H1 (cell line): Measurements from ENCODE around the gene ADD1. TPM values are rescaled to one million over a fixed set of nuclear protein-coding genes. Genes with fewer than 3 reads are reported as not detected.

ENCODE experiments used
- CTCF ChIA-PET: fragments of 300-600 bp; sonication (Branson Sonifier 250); formaldehyde crosslinking; loops from one replicate; lab custom pipeline; 2021; ENCODE audit not compliant: partially characterized antibody; lab: Charles Lee
- POLR2A ChIA-PET: fragments of 300-600 bp; sonication (Branson Sonifier 250); formaldehyde crosslinking; loops from one replicate; lab custom pipeline; 2021; ENCODE audit warnings: inconsistent platforms; ENCODE audit not compliant: partially characterized antibody; lab: Charles Lee
- DNase-seq, 2 experiments: peaks; one replicate each; pipeline versions ENCODE4 v3.0.0 to v3.0.0-alpha.2; 2010 to 2022; ENCODE audit warnings: low spot score in 2 of 2, low read depth in 1 of 2, mixed read lengths in 1 of 2
- FAIRE-seq: peaks from 2 replicates; lab custom pipeline; 2011; peaks lifted over from hg19 to GRCh38; lab: Jason Lieb, UNC
- H2AFZ ChIP-seq: 2 replicates; pipeline ENCODE4 v1.8.1; 2012; ENCODE audit warnings: low read length, inconsistent platforms
- H2AK5ac ChIP-seq: 2 replicates; pipeline ENCODE4 v1.6.1; 2013; ENCODE audit warnings: low read depth, low read length
- H2BK120ac ChIP-seq: replicated peaks from 2 replicates; pipeline ENCODE3; 2013; ENCODE audit warnings: low read depth, low read length, inconsistent platforms
- H2BK12ac ChIP-seq: 2 replicates; pipeline ENCODE4 v1.6.1; 2013; ENCODE audit warnings: low read depth, low read length
- H2BK15ac ChIP-seq: 2 replicates; pipeline ENCODE4 v1.6.1; 2013; ENCODE audit warnings: low read length
- H2BK20ac ChIP-seq: 2 replicates; pipeline ENCODE4 v1.6.1; 2013; ENCODE audit warnings: low read length
- H2BK5ac ChIP-seq: 2 replicates; pipeline ENCODE4 v1.6.1; 2013; ENCODE audit warnings: low read depth, low read length
- H3K14ac ChIP-seq: 2 replicates; pipeline ENCODE4 v1.6.1; 2013; ENCODE audit warnings: inconsistent platforms; ENCODE audit not compliant: insufficient read length
- H3K18ac ChIP-seq: 2 replicates; pipeline ENCODE4 v1.6.1; 2013; ENCODE audit warnings: low read length; ENCODE audit errors: extremely low read depth
- H3K23ac ChIP-seq: 2 replicates; pipeline ENCODE4 v1.6.1; 2013; ENCODE audit warnings: inconsistent platforms; ENCODE audit not compliant: insufficient read length
- H3K23me2 ChIP-seq: 2 replicates; pipeline ENCODE4 v1.6.1; 2013; ENCODE audit warnings: low read depth, low read length
- H3K27ac ChIP-seq: 2 replicates; pipeline ENCODE4 v1.6.1; 2011; ENCODE audit warnings: low read depth, low read length, inconsistent platforms
- H3K27me3 ChIP-seq, 4 experiments: replicated peaks in 1 of 4; 1 replicate in 1 of 4; 2 replicates in 3 of 4; pipeline versions ENCODE4 v1.6.1 to v1.8.1; 2011 to 2013; ENCODE audit warnings: low read length in 3 of 4, mild to moderate bottlenecking in 3 of 4, inconsistent platforms in 2 of 4, mixed read lengths in 2 of 4, moderate library complexity in 1 of 4; ENCODE audit not compliant: control insufficient read depth in 3 of 4, insufficient read depth in 3 of 4; ENCODE audit errors: extremely low read depth in 1 of 4
- H3K36me3 ChIP-seq, 4 experiments: 2 replicates each; pipeline versions ENCODE4 v1.6.1 to v1.8.1; 2011 to 2013; ENCODE audit warnings: mild to moderate bottlenecking in 4 of 4, low read length in 3 of 4, moderate library complexity in 2 of 4, control low read depth in 1 of 4, inconsistent platforms in 1 of 4; ENCODE audit not compliant: insufficient read depth in 4 of 4, control insufficient read depth in 2 of 4
- H3K4ac ChIP-seq: replicated peaks from 2 replicates; pipeline ENCODE3; 2013; ENCODE audit warnings: low read length, low read depth, mixed read lengths, inconsistent platforms; ENCODE audit not compliant: insufficient read length
- H3K4me1 ChIP-seq, 4 experiments: replicated peaks in 1 of 4; 1 replicate in 1 of 4; 2 replicates in 3 of 4; pipeline versions ENCODE4 v1.6.1 to v1.8.1; 2011 to 2013; ENCODE audit warnings: low read length in 3 of 4, inconsistent platforms in 2 of 4, mixed read lengths in 1 of 4; ENCODE audit not compliant: insufficient read depth in 4 of 4, control insufficient read depth in 3 of 4
- H3K4me2 ChIP-seq, 2 experiments: 2 replicates each; pipeline versions ENCODE4 v1.6.1 to v1.8.1; 2011 to 2013; ENCODE audit warnings: low read depth in 2 of 2, low read length in 2 of 2, control low read depth in 1 of 2, inconsistent platforms in 1 of 2, mild to moderate bottlenecking in 1 of 2; ENCODE audit not compliant: insufficient read depth in 1 of 2
- H3K4me3 ChIP-seq, 4 experiments: fragments of 200-600, 300-600 bp in 1 of 4; sonication (generic), shearing (Covaris generic), sonication (Bioruptor Twin) in 1 of 4; 2 replicates each; pipeline versions ENCODE4 v1.5.1 to v1.8.1; 2011 to 2016; ENCODE audit warnings: low read length in 4 of 4, low read depth in 3 of 4, control low read depth in 2 of 4, inconsistent platforms in 2 of 4, mild to moderate bottlenecking in 2 of 4, mixed read lengths in 1 of 4, moderate library complexity in 1 of 4; ENCODE audit not compliant: insufficient read depth in 2 of 4; ENCODE audit errors: extremely low read depth in 1 of 4
- H3K56ac ChIP-seq: replicated peaks from 2 replicates; pipeline ENCODE3; 2013; ENCODE audit warnings: low read depth, mild to moderate bottlenecking, mixed read lengths, low read length, inconsistent platforms; ENCODE audit not compliant: insufficient read length
- H3K79me1 ChIP-seq: 2 replicates; pipeline ENCODE4 v1.6.1; 2013; ENCODE audit warnings: low read depth, low read length, control low read depth
- H3K79me2 ChIP-seq, 2 experiments: 2 replicates each; pipeline versions ENCODE4 v1.6.1 to v1.8.1; 2012 to 2013; ENCODE audit warnings: low read length in 2 of 2, mild to moderate bottlenecking in 2 of 2, inconsistent platforms in 1 of 2; ENCODE audit not compliant: insufficient read depth in 2 of 2, control insufficient read depth in 1 of 2
- H3K9ac ChIP-seq, 4 experiments: replicated peaks in 1 of 4; 1 replicate in 1 of 4; 2 replicates in 3 of 4; pipeline versions ENCODE4 v1.6.1 to v1.8.1; 2011 to 2013; ENCODE audit warnings: low read depth in 3 of 4, low read length in 3 of 4, control low read depth in 2 of 4, mild to moderate bottlenecking in 2 of 4, moderate library complexity in 2 of 4, inconsistent platforms in 1 of 4; ENCODE audit errors: extremely low read depth in 1 of 4
- H3K9me3 ChIP-seq, 2 experiments: 2 replicates each; pipeline versions ENCODE4 v1.6.1 to v1.8.1; 2012 to 2013; ENCODE audit warnings: mild to moderate bottlenecking in 2 of 2, moderate library complexity in 2 of 2, control low read depth in 1 of 2, inconsistent platforms in 1 of 2, low read depth in 1 of 2, low read length in 1 of 2, mixed read lengths in 1 of 2; ENCODE audit not compliant: insufficient read depth in 2 of 2
- H4K20me1 ChIP-seq, 2 experiments: replicated peaks in 1 of 2; 2 replicates each; pipeline versions ENCODE3 to v1.8.1; 2011 to 2013; ENCODE audit warnings: inconsistent platforms in 2 of 2, low read length in 2 of 2, mild to moderate bottlenecking in 1 of 2; ENCODE audit not compliant: insufficient read depth in 2 of 2, control insufficient read depth in 1 of 2
- H4K5ac ChIP-seq: 2 replicates; pipeline ENCODE4 v1.6.1; 2013; ENCODE audit warnings: low read length, low read depth, mixed read lengths, inconsistent platforms; ENCODE audit not compliant: insufficient read length
- H4K8ac ChIP-seq: 2 replicates; pipeline ENCODE4 v1.8.0; 2013; ENCODE audit warnings: mild to moderate bottlenecking, moderate library complexity, low read length, inconsistent platforms; ENCODE audit not compliant: insufficient read depth; ENCODE audit errors: extremely low read depth
- H4K91ac ChIP-seq: replicated peaks from 2 replicates; pipeline ENCODE3; 2013; ENCODE audit warnings: low read length, mixed read lengths, inconsistent platforms; ENCODE audit not compliant: insufficient read length
- ATF2 ChIP-seq: IDR thresholded peaks from 2 replicates; pipeline ENCODE4 v1.6.1; 2012; ENCODE audit warnings: low read length, inconsistent platforms
- CHD1 ChIP-seq: IDR thresholded peaks from 2 replicates; pipeline ENCODE4 v1.6.1; 2012; ENCODE audit warnings: low read depth, low read length, improper control_type of control experiment
- CHD2 ChIP-seq: IDR thresholded peaks from 2 replicates; pipeline ENCODE4 v1.6.1; 2012; ENCODE audit warnings: low read length, improper control_type of control experiment
- FOSL1 ChIP-seq: IDR thresholded peaks from 2 replicates; pipeline ENCODE4 v1.6.1; 2011; ENCODE audit warnings: mild to moderate bottlenecking, low read depth, low read length, moderate library complexity; ENCODE audit not compliant: insufficient read depth
- GABPA ChIP-seq: IDR thresholded peaks from 2 replicates; pipeline ENCODE4 v1.6.1; 2011; ENCODE audit warnings: mild to moderate bottlenecking, low read length, moderate library complexity, borderline replicate concordance; ENCODE audit not compliant: insufficient read depth
- JUND ChIP-seq: IDR thresholded peaks from 2 replicates; pipeline ENCODE4 v1.6.1; 2011; ENCODE audit warnings: mild to moderate bottlenecking, improper control_type of control experiment, low read length
- NRF1 ChIP-seq: IDR thresholded peaks from 2 replicates; pipeline ENCODE4 v1.6.1; 2011; ENCODE audit warnings: mild to moderate bottlenecking, low read depth, low read length, improper control_type of control experiment
- POLR2A ChIP-seq, 2 experiments: IDR thresholded peaks; 1 replicate in 1 of 2; 2 replicates in 1 of 2; pipeline ENCODE4 v1.6.1; 2011; ENCODE audit warnings: low read depth in 2 of 2, low read length in 2 of 2, mild to moderate bottlenecking in 2 of 2; ENCODE audit errors: control extremely low read depth in 1 of 2
- POLR2AphosphoS5 ChIP-seq: IDR thresholded peaks from 2 replicates; pipeline ENCODE4 v1.6.1; 2011; ENCODE audit warnings: low read depth, low read length
- RXRA ChIP-seq: IDR thresholded peaks from 2 replicates; pipeline ENCODE4 v1.6.1; 2011; ENCODE audit warnings: low read depth, mild to moderate bottlenecking, low read length, moderate library complexity; ENCODE audit not compliant: insufficient read depth
- SRF ChIP-seq: IDR thresholded peaks from 2 replicates; pipeline ENCODE4 v1.6.1; 2011; ENCODE audit warnings: mild to moderate bottlenecking, low read depth, low read length, moderate library complexity
- SUZ12 ChIP-seq: fragments of 200-600 bp; sonication (generic); IDR thresholded peaks from 2 replicates; pipeline ENCODE4 v1.6.1; 2012; ENCODE audit warnings: mild to moderate bottlenecking, inconsistent platforms, low read length, moderate library complexity, mixed read lengths
- WGBS, 2 experiments: shearing (Covaris generic) in 1 of 2; methylation state at CpG; one replicate each; pipeline versions ENCODE4 v1.1.6 to v1.1.7; 2013 to 2015; ENCODE audit warnings: low lambda C conversion rate in 2 of 2, mixed read lengths in 2 of 2, inconsistent platforms in 1 of 2, low coverage in 1 of 2, missing lambda C conversion rate in 1 of 2; ENCODE audit not compliant: insufficient replicate concordance in 2 of 2, insufficient coverage in 1 of 2, insufficient read length in 1 of 2; ENCODE audit errors: extremely low coverage in 1 of 2, missing lambda C conversion rate in 1 of 2; 5-methylcytosine and 5-hydroxymethylcytosine counted together
- polyA plus RNA-seq, 7 experiments: library from polyadenylated mRNA; depleted of rRNA in 3 of 7; stranded (reverse) in 5 of 7; unstranded in 2 of 7; fragments of >200 nt in 5 of 7; fragments of 200-250 nt in 2 of 7; gene quantifications; 1 replicate in 5 of 7; 2 replicates in 1 of 7; 4 replicates in 1 of 7; pipeline versions ENCODE4 v1.2.1 to v1.2.3, GENCODE V29; 2011 to 2013; ENCODE audit warnings: missing spikeins in 2 of 7, mixed read lengths in 2 of 7
- total RNA-seq: library from RNA; stranded (reverse); fragmentation: NEBNext Ultra II Directional; extraction: Animal tissue kit (Norgen Biotek cat#: 25700); gene quantifications from 2 replicates; pipeline ENCODE4 v1.2.1, GENCODE V29; 2021

The ADD1 gene
- total and polyA plus RNA-seq, 2 of the 8 experiments (the other 6 are each of a cell fraction or from before 2014, with no cell fraction given) = 113 to 143 TPM

- no peak overlapping the region for H2BK20ac ChIP-seq
- H4K20me1 ChIP-seq = peaks cover 0 to 7% of the 10 kb centered on the region in 2 experiments
- H3K4me3 ChIP-seq = no peak overlapping the region
- no peaks in the 10 kb centered on the region for H3K79me2 ChIP-seq
- CTCF ChIA-PET = no interaction called here
- no peak overlapping the region for H3K23ac ChIP-seq
- H3K4me1 ChIP-seq = peaks cover 0 to 11% (median 5%) of the 10 kb centered on the region in 4 experiments; a peak in 6 of 7 replicates
- no peak overlapping the region for H3K4me2 ChIP-seq
- no peaks in the 10 kb centered on the region for H3K79me1 ChIP-seq
- H2AK5ac ChIP-seq = no peak overlapping the region
- no peak overlapping the region for H3K4ac ChIP-seq
- H3K27ac ChIP-seq = no peak overlapping the region
- DNase-seq (no peak), FAIRE-seq (no peak)
- no peak overlapping the region for H3K14ac ChIP-seq
- 89% methylated on average over 13 of the region's 19 CpGs; no CpG with 5 or more reads in 1 of the 2 experiments for WGBS, 2 experiments
- H3K9me3 ChIP-seq = no peaks in the 10 kb centered on the region
- no peak overlapping the region for H2BK120ac ChIP-seq
- POLR2A ChIA-PET = interaction anchor here (0.8 to 8.8 kb wide), 2 partner anchors 10 to 13 kb away, joined by 3 to 75 read pairs; no protein-coding TSS in a partner anchor
- no peak overlapping the region for H2BK12ac ChIP-seq
- no peak overlapping the region for H2AFZ ChIP-seq
- H4K5ac ChIP-seq = no peak overlapping the region
- H2BK5ac ChIP-seq = no peak overlapping the region
- H3K9ac ChIP-seq = no peak overlapping the region
- H4K91ac ChIP-seq = no peak overlapping the region
- no peaks in the 10 kb centered on the region for H3K23me2 ChIP-seq
- H3K56ac ChIP-seq = no peak overlapping the region
- H3K18ac ChIP-seq = no peak overlapping the region
- peaks cover 0 to 31% (median 19%) of the 10 kb centered on the region in 4 experiments for H3K36me3 ChIP-seq
- no peak overlapping the region for H2BK15ac ChIP-seq
- H4K8ac ChIP-seq = no peak overlapping the region
- H3K27me3 ChIP-seq = no peaks in the 10 kb centered on the region
- TF ChIP-seq SRF = no peak
- no peak for TF ChIP-seq NRF1
- TF ChIP-seq CHD2 = no peak
- TF ChIP-seq JUND = no peak
- TF ChIP-seq ATF2 = no peak
- TF ChIP-seq CHD1 = no peak
- TF ChIP-seq FOSL1 = no peak
- TF ChIP-seq POLR2AphosphoS5 = no peak
- no peak for TF ChIP-seq POLR2A (IDR thresholded peaks at IDR 0.05; ENCODE audit: control extremely low read depth in 1 of 2, low read depth in 2 of 2, low read length in 2 of 2)
- TF ChIP-seq GABPA = no peak
- no peak for TF ChIP-seq RXRA
- no peak for TF ChIP-seq SUZ12
These were observed 10.5 kb upstream of the ADD1 start for GRCh38 chr4:2832981-2833670.
